Neuronal stem cell (in vitro differentiated cells): ENCODE data around the gene RNF215.
A peak's percentile ranks its signal among the peaks of the same experiment; 100 is the strongest.

Experiments
- DNase-seq: peaks from one replicate; pipeline ENCODE4 v3.0.0-alpha.2; 2013; ENCODE audit warnings: low spot score
- H2AFZ ChIP-seq: one replicate; pipeline ENCODE4 v1.6.1; 2013; ENCODE audit warnings: mild to moderate bottlenecking, low read length, inconsistent platforms
- H2AK5ac ChIP-seq: 2 replicates; pipeline ENCODE4 v1.6.1; 2013; ENCODE audit warnings: low read depth, mild to moderate bottlenecking, inconsistent platforms, low read length, moderate library complexity, mixed read lengths
- H2BK120ac ChIP-seq: 2 replicates; pipeline ENCODE4 v1.6.1; 2013; ENCODE audit warnings: low read depth, mild to moderate bottlenecking, inconsistent platforms, low read length, moderate library complexity, mixed read lengths
- H2BK12ac ChIP-seq: one replicate; pipeline ENCODE4 v1.6.1; 2013; ENCODE audit warnings: low read length, inconsistent platforms
- H2BK15ac ChIP-seq: 2 replicates; pipeline ENCODE4 v1.6.1; 2013; ENCODE audit warnings: mild to moderate bottlenecking, low read length, inconsistent platforms, mixed read lengths
- H2BK5ac ChIP-seq: one replicate; pipeline ENCODE4 v1.6.1; 2013; ENCODE audit warnings: inconsistent platforms, mild to moderate bottlenecking, low read length, moderate library complexity
- H3K14ac ChIP-seq: one replicate; pipeline ENCODE4 v1.6.1; 2013; ENCODE audit warnings: low read length, inconsistent platforms
- H3K18ac ChIP-seq: 2 replicates; pipeline ENCODE4 v1.6.1; 2013; ENCODE audit warnings: low read length, inconsistent platforms
- H3K23ac ChIP-seq: 2 replicates; pipeline ENCODE4 v1.6.1; 2013; ENCODE audit warnings: low read depth, mild to moderate bottlenecking, mixed read lengths, low read length, inconsistent platforms; ENCODE audit not compliant: poor library complexity
- H3K27ac ChIP-seq: replicated peaks from 3 replicates; pipeline ENCODE4 v1.5.1; 2013; ENCODE audit warnings: low read length, inconsistent platforms
- H3K27me3 ChIP-seq, 3 experiments: 2 replicates each; pipeline ENCODE4 v1.6.1; 2013; ENCODE audit warnings: low read length in 3 of 3, mild to moderate bottlenecking in 2 of 3, inconsistent platforms in 1 of 3, low read depth in 1 of 3, mixed read lengths in 1 of 3, moderate library complexity in 1 of 3; ENCODE audit not compliant: control insufficient read depth in 3 of 3, insufficient read depth in 3 of 3
- H3K36me3 ChIP-seq, 2 donors: replicated peaks in 1 of 2; 2 replicates each; pipeline ENCODE4 v1.6.1; 2013; ENCODE audit warnings: low read length in 2 of 2; ENCODE audit not compliant: control insufficient read depth in 2 of 2, insufficient read depth in 2 of 2
- H3K4ac ChIP-seq: 2 replicates; pipeline ENCODE4 v1.6.1; 2013; ENCODE audit warnings: inconsistent platforms, mild to moderate bottlenecking, low read length, moderate library complexity
- H3K4me1 ChIP-seq, 2 donors: 1 replicate in 1 of 2; 2 replicates in 1 of 2; pipeline ENCODE4 v1.6.1; 2013; ENCODE audit warnings: low read length in 2 of 2, low read depth in 1 of 2; ENCODE audit not compliant: control insufficient read depth in 2 of 2, insufficient read depth in 1 of 2
- H3K4me2 ChIP-seq: one replicate; pipeline ENCODE4 v1.6.1; 2013; ENCODE audit warnings: mild to moderate bottlenecking, low read length, inconsistent platforms; ENCODE audit not compliant: insufficient read depth, poor library complexity, severe bottlenecking
- H3K4me3 ChIP-seq, 2 donors: 2 replicates each; pipeline ENCODE4 v1.5.1; 2013; ENCODE audit warnings: low read length in 2 of 2, mild to moderate bottlenecking in 2 of 2, inconsistent platforms in 1 of 2, moderate library complexity in 1 of 2
- H3K79me1 ChIP-seq: one replicate; pipeline ENCODE4 v1.6.1; 2013; ENCODE audit warnings: low read depth, mild to moderate bottlenecking, inconsistent platforms, low read length, moderate library complexity
- H3K9ac ChIP-seq: one replicate; pipeline ENCODE4 v1.6.1; 2013; ENCODE audit warnings: mild to moderate bottlenecking, low read depth, low read length, inconsistent platforms; ENCODE audit not compliant: poor library complexity
- H3K9me3 ChIP-seq, 2 donors: replicated peaks in 1 of 2; 2 replicates each; pipeline versions ENCODE3 to v1.6.1; 2013; ENCODE audit warnings: low read length in 2 of 2, mild to moderate bottlenecking in 2 of 2, inconsistent platforms in 1 of 2, low read depth in 1 of 2, mixed read lengths in 1 of 2, moderate library complexity in 1 of 2; ENCODE audit not compliant: control insufficient read depth in 2 of 2, insufficient read depth in 1 of 2
- H4K8ac ChIP-seq: one replicate; pipeline ENCODE4 v1.6.1; 2013; ENCODE audit warnings: low read depth, mild to moderate bottlenecking, inconsistent platforms, low read length, moderate library complexity
- H4K91ac ChIP-seq: one replicate; pipeline ENCODE4 v1.6.1; 2013; ENCODE audit warnings: low read length, low read depth, mild to moderate bottlenecking, inconsistent platforms; ENCODE audit not compliant: poor library complexity
- WGBS, 2 donors: extraction: QIAGEN DNeasy Blood & Tissue Kit; methylation state at CpG; one replicate each; pipeline ENCODE4 v1.1.7; 2013; ENCODE audit warnings: missing lambda C conversion rate in 2 of 2, mixed read lengths in 1 of 2; ENCODE audit not compliant: insufficient read length in 2 of 2, insufficient replicate concordance in 1 of 2; ENCODE audit errors: extremely low coverage in 2 of 2; 5-methylcytosine and 5-hydroxymethylcytosine counted together

RNF215 gene

DNA sequence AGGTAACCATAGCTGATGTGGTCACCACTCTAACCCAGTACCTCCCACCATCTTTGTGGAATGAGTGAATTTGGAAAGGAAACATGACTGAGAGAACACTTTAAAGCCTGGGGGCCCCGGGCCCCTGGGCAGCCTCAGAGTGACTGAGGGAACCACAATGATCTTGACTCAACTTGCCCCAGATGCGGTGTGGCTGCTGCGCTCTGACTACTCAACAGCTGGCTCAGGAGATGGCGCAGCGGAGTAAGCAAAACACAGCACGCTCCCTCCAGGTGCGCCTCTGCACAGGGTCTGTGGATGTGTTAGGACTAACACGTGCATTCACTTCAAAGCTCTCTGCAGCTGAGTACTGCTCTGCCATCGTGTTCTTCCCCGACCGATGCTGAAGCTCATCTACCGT, 5.9 kb downstream of the RNF215 start:
- Histone ChIP-seq H3K9ac (no peak overlapping the region), H3K36me3 (peaks cover 24 to 60% of the 10 kb centered on the region in 2 donors), H3K23ac (no peak overlapping the region), H2BK120ac (no peak overlapping the region), H2BK15ac (no peak overlapping the region), H3K79me1 (no peaks in the 10 kb centered on the region), H4K8ac (no peak overlapping the region), H2BK12ac (no peak overlapping the region), H3K18ac (no peak overlapping the region), H2AFZ (no peak overlapping the region), H3K27me3 (no peaks in the 10 kb centered on the region), H4K91ac (no peak overlapping the region), H3K4me1 (no peaks in the 10 kb centered on the region), H3K4ac (no peak overlapping the region), H3K4me3 (no peak overlapping the region), H3K4me2 (no peak overlapping the region), H2BK5ac (no peak overlapping the region), H3K27ac (no peak overlapping the region), H3K14ac (no peak overlapping the region), H2AK5ac (no peak overlapping the region), H3K9me3 (peaks cover 0 to 3% of the 10 kb centered on the region in 2 donors)
- no peak for DNase-seq
- no CpG with 5 or more reads among the region's 12 CpGs for WGBS, 2 donors

DNA sequence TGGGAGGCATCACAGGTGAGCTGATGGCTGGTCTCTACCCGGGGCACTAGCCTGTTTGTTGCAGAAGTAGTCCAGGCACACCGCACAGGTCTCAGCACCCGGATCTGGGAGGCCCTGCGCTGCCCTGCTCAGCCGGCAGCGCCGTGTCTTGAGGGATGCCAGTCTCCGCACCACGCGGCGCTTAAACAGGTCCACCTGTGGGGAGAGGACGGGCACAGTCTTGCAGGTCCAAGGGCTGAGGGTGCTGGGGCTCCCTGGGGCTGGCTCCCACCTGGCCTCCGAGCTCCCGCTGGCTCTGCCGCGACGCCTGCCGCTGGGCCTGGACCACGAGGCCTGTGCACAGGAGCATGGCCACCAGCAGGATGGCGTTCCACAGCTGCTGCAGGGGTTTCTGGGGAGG, 7.2 kb downstream of the RNF215 start:
- DNase-seq: no peak
- H3K14ac ChIP-seq: no peak overlapping the region
- H4K8ac ChIP-seq: no peak overlapping the region
- no peak overlapping the region for H3K4ac ChIP-seq
- no peak overlapping the region for H3K23ac ChIP-seq
- H2AFZ ChIP-seq: no peak overlapping the region
- H2BK12ac ChIP-seq: no peak overlapping the region
- H3K18ac ChIP-seq: no peak overlapping the region
- H3K27ac ChIP-seq: no peak overlapping the region
- H3K4me3 ChIP-seq: no peak overlapping the region
- no peaks in the 10 kb centered on the region for H3K27me3 ChIP-seq
- no peaks in the 10 kb centered on the region for H3K4me1 ChIP-seq
- no peak overlapping the region for H4K91ac ChIP-seq
- no peak overlapping the region for H3K4me2 ChIP-seq
- H2BK15ac ChIP-seq: no peak overlapping the region
- H3K79me1 ChIP-seq: no peaks in the 10 kb centered on the region
- H2BK5ac ChIP-seq: no peak overlapping the region
- H2AK5ac ChIP-seq: no peak overlapping the region
- peaks cover 0 to 3% of the 10 kb centered on the region in 2 donors for H3K9me3 ChIP-seq
- H3K9ac ChIP-seq: no peak overlapping the region
- no CpG with 5 or more reads among the region's 20 CpGs for WGBS, 2 donors
- peaks cover 26 to 63% of the 10 kb centered on the region in 2 donors for H3K36me3 ChIP-seq
- H2BK120ac ChIP-seq: no peak overlapping the region

DNA sequence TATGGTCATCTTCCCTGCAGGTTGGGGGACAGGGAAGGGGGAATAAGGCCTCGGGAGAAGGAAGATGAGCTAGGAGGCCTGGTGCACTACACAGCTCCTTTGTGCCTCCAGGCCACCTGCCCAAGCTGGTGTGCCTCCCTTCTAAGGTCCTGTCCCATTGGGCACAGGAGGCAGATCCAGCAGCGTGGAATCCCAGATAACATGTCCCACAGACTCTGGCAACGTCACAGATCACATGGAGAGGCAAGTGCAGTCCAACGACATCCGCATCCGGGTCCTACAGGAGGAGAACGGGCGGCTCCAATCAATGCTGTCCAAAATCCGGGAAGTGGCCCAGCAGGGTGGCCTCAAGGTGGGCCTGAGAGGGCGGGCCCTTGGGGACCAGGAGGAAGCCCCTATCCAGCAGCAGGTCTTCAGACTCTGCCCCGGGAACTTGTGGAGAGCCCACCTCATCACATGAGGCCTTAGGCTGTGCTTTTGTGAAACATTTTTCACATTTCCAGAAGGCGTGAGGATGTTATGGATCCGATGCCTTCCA, 11.8 kb downstream of the RNF215 start:
- Histone ChIP-seq H3K4me3 (no peak overlapping the region), H3K79me1 (no peaks in the 10 kb centered on the region), H3K9me3 (no peaks in the 10 kb centered on the region), H2AK5ac (no peak overlapping the region), H2AFZ (no peak overlapping the region), H3K27me3 (no peaks in the 10 kb centered on the region), H4K8ac (no peak overlapping the region), H3K36me3 (peaks cover 16 to 35% of the 10 kb centered on the region in 2 donors), H3K4ac (no peak overlapping the region), H3K4me1 (peaks cover 2 to 6% of the 10 kb centered on the region in 2 donors), H3K4me2 (no peak overlapping the region), H4K91ac (no peak overlapping the region), H2BK12ac (no peak overlapping the region), H2BK5ac (no peak overlapping the region), H2BK15ac (no peak overlapping the region), H3K9ac (no peak overlapping the region), H3K23ac (no peak overlapping the region), H2BK120ac (no peak overlapping the region), H3K14ac (no peak overlapping the region), H3K18ac (no peak overlapping the region), H3K27ac (no peak overlapping the region)
- no peak for DNase-seq
- no CpG with 5 or more reads among the region's 13 CpGs for WGBS, 2 donors

DNA sequence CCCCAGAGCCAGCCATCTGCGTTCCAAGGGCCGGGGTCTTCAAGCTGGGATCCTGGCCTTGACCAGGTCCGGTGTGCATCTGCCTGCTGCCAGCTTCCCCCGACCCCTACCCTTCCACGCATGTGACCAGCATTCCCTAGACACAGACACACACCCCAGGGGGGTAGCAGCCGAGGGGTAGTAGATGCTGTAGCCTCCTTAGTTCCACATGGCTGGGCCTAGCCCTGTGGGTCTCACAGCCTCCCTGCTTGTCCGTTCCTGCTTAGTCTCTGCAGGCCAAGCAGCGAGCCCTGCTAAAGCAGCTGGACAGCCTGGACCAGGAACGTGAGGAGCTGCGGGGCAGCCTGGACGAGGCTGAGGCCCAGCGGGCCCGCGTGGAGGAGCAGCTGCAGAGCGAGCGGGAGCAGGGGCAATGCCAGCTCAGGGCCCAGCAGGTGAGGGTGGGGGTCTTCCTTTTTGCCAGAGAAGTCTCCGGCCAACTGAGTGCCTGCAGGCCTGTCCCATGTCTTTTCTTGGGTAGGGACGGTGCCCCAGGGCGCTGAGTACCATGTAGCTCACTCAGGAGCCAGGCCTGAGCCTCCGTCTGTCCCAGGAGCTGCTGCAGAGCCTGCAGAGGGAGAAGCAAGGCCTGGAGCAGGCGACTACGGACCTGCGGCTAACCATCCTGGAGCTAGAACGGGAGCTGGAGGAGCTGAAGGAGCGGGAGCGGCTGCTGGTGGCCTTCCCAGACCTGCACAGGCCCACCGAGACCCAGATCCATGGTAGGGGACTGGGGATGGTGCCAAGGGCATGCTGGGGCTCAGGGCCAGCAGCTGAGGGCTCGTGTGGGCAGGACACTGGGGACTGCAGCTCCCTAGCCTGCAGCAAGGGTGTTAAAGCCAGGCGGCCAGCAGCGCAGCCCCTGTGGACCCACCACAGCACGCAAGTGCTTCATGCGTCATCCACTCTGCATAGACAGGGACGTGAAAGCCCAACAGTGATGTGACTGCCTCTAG, 13.6 kb downstream of the RNF215 start:
- WGBS, 2 donors: no CpG with 5 or more reads among the region's 33 CpGs

More for the DNA sequence above, 13.6 kb downstream of the RNF215 start:
- Histone ChIP-seq H3K4me3 (no peak overlapping the region), H3K4me1 (peaks cover 2 to 6% of the 10 kb centered on the region in 2 donors), H4K8ac (no peak overlapping the region), H2BK15ac (no peak overlapping the region), H3K27me3 (no peaks in the 10 kb centered on the region), H2BK12ac (no peak overlapping the region), H3K36me3 (peaks cover 12 to 19% of the 10 kb centered on the region in 2 donors), H2BK120ac (no peak overlapping the region), H3K9me3 (no peaks in the 10 kb centered on the region), H2AK5ac (peak overlapping the region; percentile 32), H2BK5ac (no peak overlapping the region), H4K91ac (no peak overlapping the region), H3K14ac (no peak overlapping the region), H3K23ac (peak overlapping the region; percentile 75), H3K79me1 (peaks cover 2% of the 10 kb centered on the region), H3K9ac (peak overlapping the region; percentile 78), H3K4ac (peak overlapping the region; percentile 26), H2AFZ (no peak overlapping the region), H3K4me2 (no peak overlapping the region), H3K27ac (no peak overlapping the region), H3K18ac (peak overlapping the region; percentile 52)
- no peak for DNase-seq
